Measurements from ENCODE around the gene FHOD3.

- TF ChIP-seq CTCF (conservative IDR thresholded peaks at IDR 0.05; ENCODE audit: low read length) (no peak), EZH2phosphoT487 (IDR thresholded peaks at IDR 0.05; ENCODE audit: borderline replicate concordance) (no peak)
Observed at GRCh38 chr18:36493349-36494159, 196.0 kb downstream of the FHOD3 start.
